Neural cell (in vitro differentiated cells): ENCODE results near the gene ZC3H4. TPM values are rescaled to one million over a fixed set of nuclear protein-coding genes. Genes with fewer than 3 reads are reported as not detected.

Source experiments
- H2AFZ ChIP-seq: fragments of 200-600, 300-800 bp; sonication (generic), shearing (Covaris generic); 2 replicates; pipeline ENCODE4 v1.6.0; 2014; ENCODE audit warnings: low read depth, mild to moderate bottlenecking, antibody characterized with exemption, low read length, moderate library complexity
- H3F3A ChIP-seq: fragments of 200-600 bp; shearing (Covaris generic); 2 replicates; pipeline ENCODE4 v1.6.1; 2016; ENCODE audit warnings: mild to moderate bottlenecking, moderate library complexity, mixed read lengths, antibody characterized with exemption, low read length; ENCODE audit not compliant: insufficient read depth, poor library complexity, severe bottlenecking
- H3K27ac ChIP-seq: fragments of 200-600, 300-800 bp; sonication (generic), shearing (Covaris generic); 2 replicates; pipeline ENCODE4 v1.5.1; 2014; ENCODE audit warnings: mild to moderate bottlenecking, low read length, moderate library complexity
- H3K27me3 ChIP-seq: fragments of 300-800, 200-600 bp; sonication (generic), shearing (Covaris generic); 2 replicates; pipeline ENCODE4 v1.6.0; 2014; ENCODE audit warnings: mild to moderate bottlenecking, low read depth, low read length, moderate library complexity; ENCODE audit not compliant: insufficient read depth
- H3K36me3 ChIP-seq: fragments of 300-800, 200-600 bp; sonication (generic), shearing (Covaris generic); 2 replicates; pipeline ENCODE4 v1.5.1; 2014; ENCODE audit warnings: mild to moderate bottlenecking, antibody characterized with exemption, low read length, moderate library complexity; ENCODE audit not compliant: insufficient read depth
- H3K4me2 ChIP-seq: fragments of 300-800, 200-600 bp; sonication (generic), shearing (Covaris generic); 2 replicates; pipeline ENCODE4 v1.6.0; 2014; ENCODE audit warnings: mild to moderate bottlenecking, low read length
- H3K4me3 ChIP-seq: fragments of 300-800, 200-600 bp; sonication (generic), shearing (Covaris generic); 2 replicates; pipeline ENCODE4 v1.5.1; 2014; ENCODE audit warnings: mild to moderate bottlenecking, low read length, moderate library complexity
- H3K79me2 ChIP-seq: fragments of 200-600 bp; shearing (Covaris generic); replicated peaks from 2 replicates; pipeline ENCODE4 v1.6.0; 2014; ENCODE audit warnings: mild to moderate bottlenecking, low read length, moderate library complexity; ENCODE audit not compliant: insufficient read depth
- H3K9ac ChIP-seq: fragments of 300-800, 200-600 bp; sonication (generic), shearing (Covaris generic); 2 replicates; pipeline ENCODE4 v1.6.1; 2016; ENCODE audit warnings: mild to moderate bottlenecking, low read length, mixed read lengths
- H3K9me2 ChIP-seq: fragments of 200-600 bp; shearing (Covaris generic); 2 replicates; pipeline ENCODE4 v1.6.1; 2016; ENCODE audit warnings: mild to moderate bottlenecking, low read length, mixed read lengths; ENCODE audit not compliant: insufficient read depth
- H3K9me3 ChIP-seq: fragments of 200-600, 300-800 bp; sonication (generic), shearing (Covaris generic); 2 replicates; pipeline ENCODE4 v1.6.1; 2016; ENCODE audit warnings: mild to moderate bottlenecking, mixed run types, low read length, moderate library complexity, mixed read lengths
- H4K20me1 ChIP-seq: fragments of 200-600 bp; shearing (Covaris generic); 2 replicates; pipeline ENCODE4 v1.6.1; 2016; ENCODE audit warnings: mild to moderate bottlenecking, mixed run types; ENCODE audit not compliant: insufficient read depth
- CTCF ChIP-seq: fragments of 450-650 bp; IDR thresholded peaks from 2 replicates; pipeline ENCODE4 v1.5.1; 2014; ENCODE audit warnings: antibody characterized with exemption, mild to moderate bottlenecking, moderate library complexity; ENCODE audit not compliant: poor library complexity, severe bottlenecking
- EP300 ChIP-seq: fragments of 450-650 bp; conservative IDR thresholded peaks from 2 replicates; pipeline ENCODE4 v1.6.1; 2014; ENCODE audit warnings: antibody characterized with exemption, mild to moderate bottlenecking, moderate library complexity; ENCODE audit not compliant: poor library complexity, severe bottlenecking
- EZH2 ChIP-seq: fragments of 200-600, 300-800 bp; shearing (Covaris generic), sonication (generic); IDR thresholded peaks from 2 replicates; pipeline ENCODE4 v1.6.1; 2014; ENCODE audit warnings: antibody characterized with exemption, low read length, borderline replicate concordance, mild to moderate bottlenecking; ENCODE audit not compliant: insufficient read depth, poor library complexity, severe bottlenecking
- MXI1 ChIP-seq: fragments of 450-650 bp; conservative IDR thresholded peaks from 2 replicates; pipeline ENCODE4 v1.6.1; 2014; ENCODE audit warnings: antibody characterized with exemption, mild to moderate bottlenecking; ENCODE audit not compliant: poor library complexity, severe bottlenecking
- POLR2AphosphoS5 ChIP-seq: IDR thresholded peaks from 2 replicates; pipeline ENCODE4 v1.6.1; 2012
- RAD21 ChIP-seq: fragments of 450-650 bp; conservative IDR thresholded peaks from 2 replicates; pipeline ENCODE4 v1.6.1; 2014; ENCODE audit warnings: antibody characterized with exemption, mild to moderate bottlenecking, moderate library complexity
- REST ChIP-seq: IDR thresholded peaks from 2 replicates; pipeline ENCODE4 v1.6.1; 2012; ENCODE audit warnings: borderline replicate concordance
- SMC3 ChIP-seq: fragments of 450-650 bp; conservative IDR thresholded peaks from 2 replicates; pipeline ENCODE4 v1.6.1; 2014; ENCODE audit warnings: antibody characterized with exemption, mild to moderate bottlenecking, moderate library complexity; ENCODE audit not compliant: poor library complexity
- TAF1 ChIP-seq: IDR thresholded peaks from 2 replicates; pipeline ENCODE4 v1.6.1; 2012; ENCODE audit warnings: low read depth
- polyA plus RNA-seq: library from polyadenylated mRNA; depleted of rRNA; stranded (reverse); fragments of >200 nt; gene quantifications from 2 replicates; pipeline ENCODE4 v1.2.3, GENCODE V29; 2014

The ZC3H4 gene
- polyA plus RNA-seq, 1 donor from 2014 or later, result 5.1 TPM

- Histone ChIP-seq H3F3A (no peaks in the 10 kb centered on the region), H3K27me3 (no peaks in the 10 kb centered on the region), H3K9me3 (no peaks in the 10 kb centered on the region), H2AFZ (no peak overlapping the region), H4K20me1 (no peaks in the 10 kb centered on the region), H3K9ac (no peak overlapping the region), H3K79me2 (peaks cover 45% of the 10 kb centered on the region), H3K4me3 (no peak overlapping the region), H3K36me3 (no peaks in the 10 kb centered on the region), H3K27ac (no peak overlapping the region), H3K4me2 (no peak overlapping the region), H3K9me2 (no peaks in the 10 kb centered on the region)
- no peak for TF ChIP-seq EP300
- TF ChIP-seq MXI1, result no peak
- TF ChIP-seq POLR2AphosphoS5, result no peak
- no peak for TF ChIP-seq SMC3
- TF ChIP-seq CTCF, result no peak
- no peak for TF ChIP-seq EZH2
- TF ChIP-seq REST, result no peak
- TF ChIP-seq RAD21, result no peak
- no peak for TF ChIP-seq TAF1
Measured at GRCh38 chr19:47096721-47097120, 16.9 kb downstream of the ZC3H4 start.

DNA sequence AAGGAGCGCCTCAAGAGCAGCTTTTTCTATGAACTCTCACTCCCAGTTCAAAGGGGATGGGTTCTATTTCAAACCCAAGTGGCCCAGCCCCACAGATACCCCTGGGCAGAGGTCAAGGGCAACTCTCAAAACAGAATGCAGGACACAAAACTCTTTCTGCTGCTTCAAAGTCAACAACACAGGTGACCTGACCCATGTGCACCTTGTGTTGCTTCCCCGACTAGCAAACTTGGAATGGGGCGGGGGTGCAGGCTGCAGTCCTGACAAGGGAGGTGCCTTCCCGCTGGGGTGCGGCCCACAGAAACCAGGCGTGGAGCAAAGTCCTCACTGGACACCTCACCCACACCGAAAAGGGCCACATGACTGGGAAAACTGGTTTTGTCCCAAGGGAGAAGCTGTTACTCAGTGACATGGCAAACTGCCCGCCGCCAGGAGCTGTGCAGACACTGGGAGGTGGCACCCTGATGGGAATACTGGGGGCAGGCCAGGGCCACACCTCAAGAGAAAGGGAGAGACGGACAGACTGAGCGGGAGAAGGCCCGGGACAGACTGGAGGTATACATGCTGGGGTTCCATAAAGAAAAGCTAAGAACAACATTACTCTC lies 17.4 kb downstream of the ZC3H4 start:
- TF ChIP-seq SMC3 (no peak), REST (no peak), CTCF (no peak), TAF1 (no peak), EZH2 (no peak), RAD21 (no peak), EP300 (no peak), POLR2AphosphoS5 (no peak), MXI1 (no peak)
- H3K79me2 ChIP-seq, result peaks cover 43% of the 10 kb centered on the region
- no peaks in the 10 kb centered on the region for H3K9me3 ChIP-seq
- H4K20me1 ChIP-seq, result no peaks in the 10 kb centered on the region
- H3K36me3 ChIP-seq, result no peaks in the 10 kb centered on the region
- no peaks in the 10 kb centered on the region for H3K9me2 ChIP-seq
- no peak overlapping the region for H3K27ac ChIP-seq
- H3K9ac ChIP-seq, result no peak overlapping the region
- no peak overlapping the region for H3K4me3 ChIP-seq
- H2AFZ ChIP-seq, result no peak overlapping the region
- H3K4me2 ChIP-seq, result no peak overlapping the region
- H3F3A ChIP-seq, result no peaks in the 10 kb centered on the region
- H3K27me3 ChIP-seq, result no peaks in the 10 kb centered on the region
